Keratinocyte (primary cell): ENCODE results near the gene SH3RF1.

ENCODE experiments used
- CTCF ChIP-seq, 3 experiments: IDR thresholded peaks in 1 of 3; conservative IDR thresholded peaks in 1 of 3; optimal IDR thresholded peaks in 1 of 3; 2 replicates in 2 of 3; 3 replicates in 1 of 3; pipeline versions ENCODE3 to v1.5.1; 2011; ENCODE audit warnings: low read length in 3 of 3, mild to moderate bottlenecking in 3 of 3, moderate library complexity in 2 of 3, control low read depth in 1 of 3, inconsistent platforms in 1 of 3; ENCODE audit not compliant: insufficient read depth in 2 of 3; ENCODE audit errors: extremely low read depth in 1 of 3
- EZH2 ChIP-seq: IDR thresholded peaks from one replicate; pipeline ENCODE4 v1.6.1; 2012; ENCODE audit warnings: inconsistent platforms, mild to moderate bottlenecking, low read length, moderate library complexity

- TF ChIP-seq CTCF (optimal IDR thresholded peaks at IDR 0.05 in 1 of 3, IDR thresholded peaks at IDR 0.05 in 1 of 3, conservative IDR thresholded peaks at IDR 0.05 in 1 of 3; ENCODE audit: extremely low read depth in 1 of 3, insufficient read depth in 2 of 3, low read length in 3 of 3), result no peak
- no peak for TF ChIP-seq EZH2
Observed at GRCh38 chr4:169158046-169158445, 112.7 kb downstream of the SH3RF1 start.
